ENCODE measurements around the gene CLDN22. TPM values are rescaled to one million over a fixed set of nuclear protein-coding genes. Genes with fewer than 3 reads are reported as not detected.

CLDN22 gene
- total and polyA plus RNA-seq, 9 of the 15 experiments (the other 6 are each of a cell fraction or from before 2014, with no cell fraction given), result 0.21 TPM; not detected in 8

- Histone ChIP-seq H3K4me2 (ENCODE audit: insufficient read depth, low read length) (no peak overlapping the region), H3K36me3 (ENCODE audit: control insufficient read depth, insufficient read depth, low read length) (peaks cover 28% of the 10 kb centered on the region; the same call in 2 of the 3 replicates), H3K79me2 (ENCODE audit: control insufficient read depth, insufficient read depth, low read length) (no peaks in the 10 kb centered on the region), H3K4me3 (no peak overlapping the region), H3K4me1 (replicated peaks in 1 of 2; ENCODE audit: control insufficient read depth in 2 of 2, insufficient read depth in 2 of 2, low read length in 2 of 2) (no peaks in the 10 kb centered on the region), H4K20me1 (replicated peaks; ENCODE audit: control insufficient read depth, insufficient read depth, low read length) (no peaks in the 10 kb centered on the region), H3K9me3 (replicated peaks; ENCODE audit: control insufficient read depth, insufficient read depth, low read depth, low read length) (no peaks in the 10 kb centered on the region), H3K9ac (ENCODE audit: insufficient read depth in 1 of 2, low read depth in 2 of 2, low read length in 2 of 2) (no peak overlapping the region), H3K27me3 (ENCODE audit: control insufficient read depth in 2 of 2, insufficient read depth in 2 of 2, low read length in 2 of 2) (no peaks in the 10 kb centered on the region), H3K9me1 (ENCODE audit: control insufficient read depth, insufficient read depth, low read length) (no peaks in the 10 kb centered on the region), H3K27ac (ENCODE audit: extremely low read depth, low read depth, low read length) (no peak overlapping the region), H2AFZ (ENCODE audit: low read depth, low read length) (no peak overlapping the region)
- DNase-seq (ENCODE audit: extremely low read depth in 1 of 4, low spot score in 3 of 4), result no peak
- WGBS (ENCODE audit: insufficient coverage, low coverage, missing lambda C conversion rate), result 77% methylated on average over 2 of the region's 2 CpGs
- in situ Hi-C loops (cut with MboI) (no loop called here), intact Hi-C loops (cut with micrococcal nuclease) (no loop called here)
- ChIA-PET POLR2A (no interaction called here), CTCF (ENCODE audit: low intra/inter-chr PET ratio) (no interaction called here)
- no peak for FAIRE-seq
- no peak for ATAC-seq
- BruUV-seq (replicated peaks), result no TSS peak
- no peak for TF ChIP-seq MEF2A (IDR thresholded peaks at IDR 0.05; ENCODE audit: control insufficient read depth, low read depth, low read length)
- TF ChIP-seq ZNF655 (CRISPR knock-in tag; IDR thresholded peaks at IDR 0.05), result no peak
- TF ChIP-seq THRB (CRISPR knock-in tag; conservative IDR thresholded peaks at IDR 0.05), result no peak
- no peak for TF ChIP-seq TAF9B (IDR thresholded peaks at IDR 0.05; ENCODE audit: partially characterized antibody)
- no peak for TF ChIP-seq MIER1 (IDR thresholded peaks at IDR 0.05; ENCODE audit: low read depth)
- no peak for TF ChIP-seq NR4A1 (CRISPR knock-in tag; IDR thresholded peaks at IDR 0.05)
- TF ChIP-seq NR4A1 (tag; IDR thresholded peaks at IDR 0.05), result no peak
- no peak for TF ChIP-seq MNT (conservative IDR thresholded peaks at IDR 0.05)
- TF ChIP-seq MED1 (CRISPR knock-in tag; IDR thresholded peaks at IDR 0.05; ENCODE audit: borderline replicate concordance), result no peak
- no peak for TF ChIP-seq PML (IDR thresholded peaks at IDR 0.05; ENCODE audit: low read length)
- TF ChIP-seq MCM5 (IDR thresholded peaks at IDR 0.05; ENCODE audit: low read depth), result no peak
- TF ChIP-seq ZBTB9 (CRISPR knock-in tag; IDR thresholded peaks at IDR 0.05), result no peak
- no peak for TF ChIP-seq ZNF586 (CRISPR knock-in tag; conservative IDR thresholded peaks at IDR 0.05)
- TF ChIP-seq HNRNPK (IDR thresholded peaks at IDR 0.05; ENCODE audit: low read depth, low read length, poor library complexity, severe bottlenecking), result no peak
- no peak for TF ChIP-seq POLR2G (IDR thresholded peaks at IDR 0.05; ENCODE audit: low read depth, low read length)
- TF ChIP-seq PHF20 (IDR thresholded peaks at IDR 0.05; ENCODE audit: partially characterized antibody), result no peak
- no peak for TF ChIP-seq TAF7 (tag; IDR thresholded peaks at IDR 0.05)
- no peak for TF ChIP-seq ELK3 (CRISPR knock-in tag; IDR thresholded peaks at IDR 0.05)
Observed at GRCh38 chr4:183291070-183291469, 29.0 kb downstream of the CLDN22 start.

Data from K562 (cell line).